HG03342 (cell line): ENCODE data around the gene MDH2.
"Not testable (repeated sequence)": the region's sequence is repeated elsewhere in the genome, so short reads cannot be mapped to it uniquely, and the experiment has no call there.

Experiments
- ATAC-seq: cut with Tn5 transposase; IDR thresholded peaks from one replicate; pipeline ENCODE4 v1.9.1; 2021; ENCODE audit warnings: mild to moderate bottlenecking, moderate library complexity; ENCODE audit not compliant: unreplicated experiment

MDH2 gene

GRCh38 chr7:76044375-76044865, 3.5 kb upstream of the MDH2 start:
- ATAC-seq: no peak

GRCh38 chr7:76047305-76047810, 548 bp upstream of the MDH2 start:
- no peak for ATAC-seq

- no peak for ATAC-seq
Measured at GRCh38 chr7:76048668-76048988, 722 bp downstream of the MDH2 start.

DNA sequence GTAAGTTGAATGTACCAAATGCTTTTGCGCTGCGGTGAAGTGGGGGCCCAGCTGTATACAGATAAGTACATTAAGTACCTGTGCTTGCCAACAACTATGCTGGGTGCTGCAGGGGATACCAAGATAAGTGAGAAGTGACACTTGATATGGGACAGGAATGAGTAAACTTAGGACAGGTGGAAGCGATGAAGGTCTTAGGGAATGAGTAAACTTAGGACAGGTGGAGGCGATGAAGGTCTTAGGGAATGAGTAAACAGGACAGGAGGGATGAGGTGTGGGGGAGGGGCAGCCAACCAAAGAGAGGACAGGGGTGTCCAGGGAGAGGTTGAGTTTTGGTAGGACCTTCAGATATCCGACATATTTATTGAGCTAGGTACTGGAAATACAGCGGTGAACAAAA, 1.4 kb downstream of the MDH2 start:
- ATAC-seq: no peak

- no peak for ATAC-seq
Measured at GRCh38 chr7:76050545-76050944, 2.6 kb downstream of the MDH2 start.

DNA sequence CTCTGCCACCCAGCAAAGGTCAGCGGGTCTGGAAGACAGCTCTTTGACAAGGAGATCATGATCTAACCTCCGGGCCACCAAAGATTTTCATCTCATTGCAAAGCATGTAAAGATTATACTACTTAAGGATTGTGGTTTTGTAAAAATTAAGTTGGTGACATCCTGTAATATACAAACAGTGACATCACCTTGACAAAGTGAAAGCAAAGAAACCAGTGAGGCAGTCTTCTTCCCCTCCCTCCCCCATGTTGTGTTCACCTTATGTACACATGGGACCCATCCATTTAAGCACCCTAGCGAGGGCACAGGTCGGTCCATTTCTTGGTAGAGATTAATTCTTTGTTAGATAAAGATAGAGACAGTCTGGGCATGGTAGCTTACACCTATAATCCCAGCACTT, 3.9 kb downstream of the MDH2 start:
- ATAC-seq: no peak

DNA sequence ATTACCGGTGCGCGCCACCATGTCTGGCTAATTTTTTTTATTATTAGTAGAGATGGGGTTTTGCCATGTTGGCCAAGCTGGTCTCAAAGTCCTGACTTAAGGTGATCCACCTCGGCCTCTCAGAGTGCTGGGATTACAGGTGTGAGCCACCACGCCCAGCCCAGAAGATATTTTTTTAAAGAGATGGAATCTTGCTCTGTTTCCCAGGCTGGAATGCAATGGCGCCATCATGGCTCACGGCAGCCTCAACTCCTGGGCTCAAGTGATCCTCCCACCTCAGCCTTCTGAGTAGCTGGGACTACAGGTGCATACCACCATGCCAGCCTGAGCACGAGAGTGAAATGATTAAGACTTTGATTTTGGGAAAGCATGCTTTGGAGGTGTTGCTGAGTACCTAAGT, 4.8 kb downstream of the MDH2 start:
- ATAC-seq: not testable (repeated sequence)

DNA sequence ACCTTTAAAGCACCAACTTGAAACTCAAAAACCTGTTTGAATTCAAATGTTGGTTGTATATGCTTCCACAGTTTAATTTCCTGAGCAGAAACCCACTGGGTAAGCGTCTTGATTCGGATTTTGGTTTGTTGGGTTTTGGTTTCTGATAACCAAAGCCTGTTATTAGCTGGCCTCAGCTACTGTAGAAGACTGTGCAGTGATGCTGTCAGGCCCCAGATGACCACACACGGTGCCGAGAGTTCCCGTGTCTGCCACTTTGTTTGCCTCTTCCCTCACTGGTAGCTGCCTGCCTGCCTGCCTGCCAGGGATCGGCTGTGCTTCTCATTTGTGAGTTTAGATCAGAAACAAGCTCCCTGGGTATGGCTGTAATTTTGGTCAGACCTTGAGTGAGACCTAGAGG, 5.6 kb downstream of the MDH2 start:
- no peak for ATAC-seq

GRCh38 chr7:76054123-76055120, 6.5 kb downstream of the MDH2 start:
- no peak for ATAC-seq

DNA sequence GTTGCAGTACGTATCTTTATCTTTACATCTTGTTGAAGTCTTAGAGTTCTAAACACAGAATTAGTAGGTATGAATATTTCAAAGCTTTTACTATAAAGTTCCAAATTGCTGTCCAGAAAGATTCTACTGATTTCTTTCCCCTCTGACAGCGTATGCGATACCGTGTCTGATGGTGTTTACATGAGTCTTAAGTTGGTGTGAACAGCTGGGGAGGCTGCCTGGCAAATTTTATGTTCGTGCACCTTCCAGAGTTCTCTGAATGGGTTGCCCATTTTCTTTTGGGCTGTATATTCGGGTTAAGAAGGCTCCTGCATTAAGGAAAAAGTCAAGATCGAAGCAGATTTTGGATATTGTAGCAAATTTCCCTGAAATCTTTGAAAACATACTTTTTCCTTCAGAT, 8.3 kb downstream of the MDH2 start:
- ATAC-seq: no peak

- no peak for ATAC-seq
Measured at GRCh38 chr7:76057103-76057812, 9.4 kb downstream of the MDH2 start.

- no peak for ATAC-seq
Measured at GRCh38 chr7:76057813-76058145, 9.9 kb downstream of the MDH2 start.

- ATAC-seq: not testable (repeated sequence)
Measured at GRCh38 chr7:76058745-76059144, 10.8 kb downstream of the MDH2 start.

DNA sequence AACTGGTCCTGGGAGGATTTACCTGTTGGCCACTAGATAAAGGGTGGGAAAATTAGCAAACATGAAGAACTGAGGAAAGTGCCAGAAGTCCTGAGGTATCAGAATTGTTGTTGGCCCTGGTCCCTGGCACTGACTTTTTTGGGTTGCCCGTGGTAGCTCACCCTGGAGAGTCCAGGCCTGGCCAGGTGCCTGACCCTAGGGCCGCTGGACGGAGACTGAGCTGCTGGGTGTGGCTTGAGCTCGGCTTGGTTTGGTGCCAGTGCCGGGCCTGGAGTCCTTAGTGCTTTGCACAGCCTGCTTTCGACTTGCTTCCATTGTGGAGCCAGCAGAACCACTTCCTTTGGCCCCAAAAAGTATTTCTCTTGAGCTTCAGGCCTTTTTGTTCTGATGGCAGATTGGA, 12.9 kb downstream of the MDH2 start:
- no peak for ATAC-seq

DNA sequence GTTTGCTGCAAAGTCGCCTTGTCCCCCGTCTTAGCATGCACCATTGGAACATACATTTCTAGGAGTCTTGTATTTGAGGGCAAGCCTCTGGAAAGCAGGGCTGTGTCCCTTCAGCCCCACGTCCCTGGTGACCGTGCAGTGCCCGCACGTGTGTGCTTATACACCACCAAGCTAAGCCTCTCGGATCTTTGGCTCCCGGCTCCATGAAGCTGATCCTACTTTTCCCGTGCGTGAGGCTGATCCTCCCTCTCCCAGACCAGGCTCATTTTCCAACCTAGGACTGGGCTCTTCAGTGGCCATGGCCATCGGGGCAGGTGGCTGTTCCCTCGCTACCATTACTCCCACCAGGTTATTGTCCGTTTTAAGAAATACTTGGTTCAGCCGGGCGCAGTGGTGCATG, 14.3 kb downstream of the MDH2 start:
- no peak for ATAC-seq

- no peak for ATAC-seq
Measured at GRCh38 chr7:76063114-76063513, 15.2 kb downstream of the MDH2 start.

- no peak for ATAC-seq
Measured at GRCh38 chr7:76063525-76063924, 15.6 kb downstream of the MDH2 start.

- ATAC-seq: no peak
Measured at GRCh38 chr7:76064208-76064970, 16.5 kb downstream of the MDH2 start.

DNA sequence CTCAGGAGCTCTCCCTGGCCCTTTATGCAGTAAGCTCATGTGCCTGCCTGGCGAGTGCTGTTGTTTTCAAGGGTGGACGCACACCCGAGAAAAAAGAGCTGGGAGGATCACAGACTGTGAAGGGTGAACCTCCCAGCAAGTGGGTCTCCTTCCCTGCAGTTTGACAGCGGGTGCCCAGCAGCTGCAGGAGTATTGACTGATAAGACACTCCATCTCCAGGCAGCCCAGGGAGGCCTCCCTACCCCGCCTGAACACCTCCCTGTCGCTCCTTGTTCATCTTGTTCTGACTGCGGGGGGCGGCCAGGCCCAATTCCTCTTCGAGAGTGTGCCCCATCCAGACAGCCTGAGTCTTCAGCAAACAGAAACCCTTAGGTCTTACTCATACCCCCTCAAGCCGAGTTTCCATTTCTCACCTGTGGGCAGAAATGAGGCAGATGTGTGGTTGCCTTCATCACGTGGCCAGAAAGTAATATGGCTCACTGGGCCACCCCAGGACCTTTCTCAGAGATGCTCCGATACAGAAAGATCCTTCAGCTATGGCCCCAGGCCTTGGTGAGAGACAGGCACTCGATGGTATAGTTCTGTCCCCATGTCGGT, 17.2 kb downstream of the MDH2 start:
- no peak for ATAC-seq

GRCh38 chr7:76066716-76067503, 19.0 kb downstream of the MDH2 start:
- no peak for ATAC-seq
